Endothelial cell of umbilical vein (primary cell): Measurements from ENCODE around the gene NAPB. TPM values are rescaled to one million over a fixed set of nuclear protein-coding genes. Genes with fewer than 3 reads are reported as not detected.

Source experiments
- BruUV-seq: library from RNA; stranded (reverse); fragments of 400-500 nt; replicated peaks from 2 replicates; lab custom pipeline; 2021; lab: Mats Ljungman, UMichigan
- CTCF ChIA-PET: fragments of 300-600, 350-600 bp; sonication (Branson Sonifier 250); formaldehyde crosslinking; loops from one replicate; lab custom pipeline; 2021; ENCODE audit warnings: antibody characterized with exemption, inconsistent platforms; lab: Charles Lee
- POLR2A ChIA-PET: fragments of 300-600, 350-600 bp; sonication (Branson Sonifier 250); formaldehyde crosslinking; loops from one replicate; lab custom pipeline; 2021; ENCODE audit warnings: antibody characterized with exemption, inconsistent platforms; lab: Charles Lee
- DNase-seq: peaks from one replicate; pipeline ENCODE4 v3.0.0-alpha.2; 2011; ENCODE audit warnings: low read depth, low spot score
- FAIRE-seq: peaks from 2 replicates; lab custom pipeline; 2011; peaks lifted over from hg19 to GRCh38; lab: Jason Lieb, UNC
- H2AFZ ChIP-seq: 2 replicates; pipeline ENCODE4 v1.6.0; 2012; ENCODE audit warnings: low read depth, low read length, control low read depth, inconsistent platforms
- H3K27ac ChIP-seq: 2 replicates; pipeline ENCODE4 v1.5.1; 2011; ENCODE audit warnings: low read depth, mild to moderate bottlenecking, control low read depth, low read length, moderate library complexity; ENCODE audit not compliant: insufficient read depth
- H3K27me3 ChIP-seq, 2 experiments: 2 replicates each; pipeline versions ENCODE4 v1.6.0 to v1.6.1; 2011; ENCODE audit warnings: low read length in 2 of 2, mixed read lengths in 1 of 2; ENCODE audit not compliant: control insufficient read depth in 2 of 2, insufficient read depth in 2 of 2
- H3K36me3 ChIP-seq, 2 experiments: 2 replicates in 1 of 2; 3 replicates in 1 of 2; pipeline ENCODE4 v1.5.1; 2011; ENCODE audit warnings: low read length in 2 of 2, mild to moderate bottlenecking in 1 of 2, moderate library complexity in 1 of 2; ENCODE audit not compliant: control insufficient read depth in 2 of 2, insufficient read depth in 2 of 2; ENCODE audit errors: extremely low read depth in 1 of 2
- H3K4me1 ChIP-seq: 3 replicates; pipeline ENCODE4 v1.5.1; 2011; ENCODE audit warnings: mild to moderate bottlenecking, low read length; ENCODE audit not compliant: control insufficient read depth, insufficient read depth; ENCODE audit errors: extremely low read depth
- H3K4me2 ChIP-seq: 2 replicates; pipeline ENCODE4 v1.6.1; 2011; ENCODE audit warnings: low read length, control low read depth, mixed read lengths; ENCODE audit not compliant: insufficient read depth
- H3K4me3 ChIP-seq, 3 experiments: fragments of 200-600 bp in 1 of 3; sonication (generic), shearing (Covaris generic) in 1 of 3; replicated peaks in 1 of 3; 2 replicates each; pipeline ENCODE4 v1.5.1; 2011 to 2016; ENCODE audit warnings: control low read depth in 3 of 3, low read length in 3 of 3, mild to moderate bottlenecking in 2 of 3, inconsistent platforms in 1 of 3, low read depth in 1 of 3, moderate library complexity in 1 of 3; ENCODE audit not compliant: insufficient read depth in 1 of 3
- H3K79me2 ChIP-seq: 2 replicates; pipeline ENCODE4 v1.6.0; 2012; ENCODE audit warnings: low read length, inconsistent platforms; ENCODE audit not compliant: control insufficient read depth, insufficient read depth
- H3K9ac ChIP-seq: replicated peaks from 2 replicates; pipeline ENCODE3; 2011; ENCODE audit warnings: low read length, control low read depth; ENCODE audit not compliant: insufficient read depth; ENCODE audit errors: extremely low read depth
- H3K9me1 ChIP-seq: replicated peaks from 3 replicates; pipeline ENCODE4 v1.6.0; 2011; ENCODE audit warnings: mild to moderate bottlenecking, low read length; ENCODE audit not compliant: control insufficient read depth, insufficient read depth; ENCODE audit errors: extremely low read depth
- H3K9me3 ChIP-seq: replicated peaks from 2 replicates; pipeline ENCODE4 v1.5.1; 2012; ENCODE audit warnings: low read length, inconsistent platforms; ENCODE audit not compliant: control insufficient read depth, insufficient read depth
- H4K20me1 ChIP-seq: replicated peaks from 2 replicates; pipeline ENCODE3; 2011; ENCODE audit warnings: mild to moderate bottlenecking, low read length; ENCODE audit not compliant: control insufficient read depth, insufficient read depth; ENCODE audit errors: extremely low read depth
- EZH2 ChIP-seq: IDR thresholded peaks from 2 replicates; pipeline ENCODE4 v1.6.1; 2012; ENCODE audit warnings: borderline replicate concordance, low read depth, mild to moderate bottlenecking, moderate library complexity, low read length, inconsistent platforms; ENCODE audit not compliant: severe bottlenecking
- FOS ChIP-seq: IDR thresholded peaks from 2 replicates; pipeline ENCODE4 v1.6.1; 2011; ENCODE audit warnings: mild to moderate bottlenecking, low read length, moderate library complexity, borderline replicate concordance; ENCODE audit not compliant: insufficient read depth
- JUN ChIP-seq: IDR thresholded peaks from 2 replicates; pipeline ENCODE4 v1.6.1; 2011; ENCODE audit warnings: borderline replicate concordance, low read depth; ENCODE audit not compliant: insufficient read length, insufficient read depth
- POLR2A ChIP-seq: IDR thresholded peaks from 2 replicates; pipeline ENCODE4 v1.6.1; 2012; ENCODE audit warnings: low read depth, mild to moderate bottlenecking, control low read depth, low read length
- dilution Hi-C: fragments of 300-500 bp; cut with MboI; formaldehyde crosslinking; loops from one replicate; pipeline ENCODE4 v1.15.0; 2019; ENCODE audit warnings: low sequenced_read_pairs; ENCODE audit not compliant: extremely low pct_ligation_motif_present
- intact Hi-C: fragments of 100-400 bp; cut with micrococcal nuclease; formaldehyde crosslinking; loops from one replicate; pipeline ENCODE4 v1.10.0; 2022
- polyA plus RNA-seq, 4 experiments: library from polyadenylated mRNA; depleted of rRNA in 3 of 4; stranded (reverse) in 3 of 4; unstranded in 1 of 4; fragments of >200 nt; gene quantifications; 2 replicates each; pipeline versions ENCODE4 v1.2.1 to v1.2.3, GENCODE V29; 2011 to 2012; ENCODE audit warnings: missing spikeins in 1 of 4
- total RNA-seq: library from RNA; stranded (reverse); gene quantifications from 2 replicates; pipeline ENCODE4 v1.2.3, GENCODE V29; 2021
- TF ChIP-seq, protein P1 (sequence below), 2 donors: IDR thresholded peaks; 1 replicate in 1 of 2; 2 replicates in 1 of 2; pipeline ENCODE4 v1.5.1; 2011; ENCODE audit warnings: low read length in 2 of 2, mild to moderate bottlenecking in 2 of 2, moderate library complexity in 2 of 2, control low read depth in 1 of 2, inconsistent platforms in 1 of 2, low read depth in 1 of 2; ENCODE audit not compliant: insufficient read depth in 1 of 2; ENCODE audit errors: extremely low read depth in 1 of 2
- TF ChIP-seq, protein P2 (sequence below): IDR thresholded peaks from 2 replicates; pipeline ENCODE4 v1.6.1; 2011; ENCODE audit not compliant: insufficient read depth, insufficient read length

The NAPB gene
- total and polyA plus RNA-seq, 2 donors (not counting 3 experiments of a cell fraction or from before 2014, with no cell fraction given) = 4.7 to 10.1 TPM

DNA sequence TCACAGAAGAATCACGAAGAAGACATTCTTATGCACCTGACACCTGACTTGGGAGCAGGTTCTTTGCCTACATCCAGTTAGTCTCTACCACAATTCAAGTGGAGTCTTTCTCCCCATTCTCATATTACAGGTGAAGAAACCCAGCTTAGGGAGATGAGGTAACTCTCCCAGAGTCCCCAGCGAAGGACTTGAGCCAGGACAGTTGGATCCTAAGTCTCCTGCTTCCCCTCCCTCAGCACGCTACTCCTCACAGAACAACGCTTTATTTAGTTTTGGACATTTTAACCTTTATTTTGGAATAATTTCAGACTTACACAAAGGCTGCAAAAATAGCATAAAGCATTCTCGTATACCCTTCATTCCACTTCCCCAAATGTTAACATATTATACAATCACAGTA is 17.4 kb upstream of the NAPB start:
- FAIRE-seq = no peak
- dilution Hi-C loops = no loop called here

More for the DNA sequence above, 17.4 kb upstream of the NAPB start:
- peaks cover 0 to 6% of the 10 kb centered on the region in 2 experiments for H3K27me3 ChIP-seq
- ChIA-PET POLR2A (no interaction called here), CTCF (no interaction called here)
- no peaks in the 10 kb centered on the region for H3K9me3 ChIP-seq
- no peaks in the 10 kb centered on the region for H3K4me1 ChIP-seq
- no peaks in the 10 kb centered on the region for H3K79me2 ChIP-seq
- no TSS peak for BruUV-seq
- H3K9me1 ChIP-seq = no peaks in the 10 kb centered on the region
- H3K9ac ChIP-seq = no peak overlapping the region
- no peak overlapping the region for H3K4me2 ChIP-seq
- no peak overlapping the region for H3K4me3 ChIP-seq
- no peak overlapping the region for H2AFZ ChIP-seq
- no peaks in the 10 kb centered on the region for H3K36me3 ChIP-seq
- H3K27ac ChIP-seq = no peak overlapping the region
- TF ChIP-seq EZH2 (no peak), POLR2A (no peak), FOS (no peak), JUN (no peak)
- TF ChIP-seq, protein P1, sequence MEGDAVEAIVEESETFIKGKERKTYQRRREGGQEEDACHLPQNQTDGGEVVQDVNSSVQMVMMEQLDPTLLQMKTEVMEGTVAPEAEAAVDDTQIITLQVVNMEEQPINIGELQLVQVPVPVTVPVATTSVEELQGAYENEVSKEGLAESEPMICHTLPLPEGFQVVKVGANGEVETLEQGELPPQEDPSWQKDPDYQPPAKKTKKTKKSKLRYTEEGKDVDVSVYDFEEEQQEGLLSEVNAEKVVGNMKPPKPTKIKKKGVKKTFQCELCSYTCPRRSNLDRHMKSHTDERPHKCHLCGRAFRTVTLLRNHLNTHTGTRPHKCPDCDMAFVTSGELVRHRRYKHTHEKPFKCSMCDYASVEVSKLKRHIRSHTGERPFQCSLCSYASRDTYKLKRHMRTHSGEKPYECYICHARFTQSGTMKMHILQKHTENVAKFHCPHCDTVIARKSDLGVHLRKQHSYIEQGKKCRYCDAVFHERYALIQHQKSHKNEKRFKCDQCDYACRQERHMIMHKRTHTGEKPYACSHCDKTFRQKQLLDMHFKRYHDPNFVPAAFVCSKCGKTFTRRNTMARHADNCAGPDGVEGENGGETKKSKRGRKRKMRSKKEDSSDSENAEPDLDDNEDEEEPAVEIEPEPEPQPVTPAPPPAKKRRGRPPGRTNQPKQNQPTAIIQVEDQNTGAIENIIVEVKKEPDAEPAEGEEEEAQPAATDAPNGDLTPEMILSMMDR (IDR thresholded peaks at IDR 0.05; ENCODE audit: extremely low read depth in 1 of 2, insufficient read depth in 1 of 2, low read depth in 1 of 2, low read length in 2 of 2) = no peak
- TF ChIP-seq, protein P2, sequence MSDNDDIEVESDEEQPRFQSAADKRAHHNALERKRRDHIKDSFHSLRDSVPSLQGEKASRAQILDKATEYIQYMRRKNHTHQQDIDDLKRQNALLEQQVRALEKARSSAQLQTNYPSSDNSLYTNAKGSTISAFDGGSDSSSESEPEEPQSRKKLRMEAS = no peak
- intact Hi-C loops = no loop called here
- H4K20me1 ChIP-seq = no peaks in the 10 kb centered on the region
- DNase-seq = no peak
